Upper lobe of right lung (tissue), 1 donor: ENCODE data around the gene PRKAB2. TPM values are rescaled to one million over a fixed set of nuclear protein-coding genes. Genes with fewer than 3 reads are reported as not detected.

ENCODE experiments used
- ATAC-seq: fragments of 200-7000 bp; cut with Tn5 transposase; one replicate; pipeline ENCODE4 v1.9.1; 2020; ENCODE audit warnings: mild to moderate bottlenecking, moderate library complexity
- DNase-seq: peaks from one replicate; pipeline ENCODE4 v3.0.0-alpha.2; 2020
- H3K27ac ChIP-seq: fragments of 200-600 bp; one replicate; pipeline ENCODE4 v1.8.0; 2022
- H3K27me3 ChIP-seq: fragments of 200-600 bp; one replicate; pipeline ENCODE4 v1.8.0; 2022; ENCODE audit warnings: mild to moderate bottlenecking
- H3K36me3 ChIP-seq: fragments of 200-600 bp; one replicate; pipeline ENCODE4 v1.8.0; 2022
- H3K4me1 ChIP-seq: fragments of 200-600 bp; one replicate; pipeline ENCODE4 v1.8.0; 2022
- H3K4me3 ChIP-seq: fragments of 200-600 bp; one replicate; pipeline ENCODE4 v1.8.0; 2022; ENCODE audit warnings: mild to moderate bottlenecking
- H3K9me3 ChIP-seq: fragments of 200-600 bp; one replicate; pipeline ENCODE4 v1.8.0; 2022
- CTCF ChIP-seq: fragments of 200-600 bp; IDR thresholded peaks from one replicate; pipeline ENCODE4 v1.8.0; 2022; ENCODE audit warnings: antibody characterized with exemption
- intact Hi-C: fragments of 100-400 bp; cut with DNase I; formaldehyde crosslinking; loops from one replicate; pipeline ENCODE4 v1.11.0; 2022
- total RNA-seq: library from RNA; stranded (reverse); fragmentation: NEBNext Ultra II Directional; extraction: Animal tissue kit (Norgen Biotek cat#: 25700); gene quantifications from one replicate; pipeline ENCODE4 v1.2.1, GENCODE V29; 2021
- donor health status: DM: no; HTN: yes; CAD: no; lungs with severe emphysema.

PRKAB2 gene
- total RNA-seq, 1 donor from 2014 or later: 12.3 TPM

GRCh38 chr1:147171399-147172167 is 687 bp downstream of the PRKAB2 start:
- Histone ChIP-seq H3K4me1 (peaks cover 25% of the 10 kb centered on the region), H3K36me3 (peaks cover 1% of the 10 kb centered on the region), H3K27me3 (no peaks in the 10 kb centered on the region), H3K27ac (peak overlapping the region; percentile 91), H3K4me3 (peak overlapping the region; percentile 88), H3K9me3 (no peaks in the 10 kb centered on the region)
- no peak for DNase-seq
- intact Hi-C loops: loop anchor here (10.0 kb wide), 1 partner anchor 73 kb away; the partner anchor contains the start of gene CHD1L
- ATAC-seq: no peak
- no peak for TF ChIP-seq CTCF

GRCh38 chr1:147169840-147170674 is 2.2 kb downstream of the PRKAB2 start:
- H3K36me3 ChIP-seq: peaks cover 8% of the 10 kb centered on the region
- ATAC-seq (no peak), DNase-seq (no peak)
- no peak overlapping the region for H3K27ac ChIP-seq
- TF ChIP-seq CTCF: no peak
- H3K27me3 ChIP-seq: no peaks in the 10 kb centered on the region
- H3K4me3 ChIP-seq: no peak overlapping the region
- peaks cover 25% of the 10 kb centered on the region for H3K4me1 ChIP-seq
- H3K9me3 ChIP-seq: no peaks in the 10 kb centered on the region
- intact Hi-C loops: loop anchor here (10.0 kb wide), 1 partner anchor 75 kb away; the partner anchor contains the start of gene CHD1L

- peaks cover 11% of the 10 kb centered on the region for H3K36me3 ChIP-seq
- DNase-seq (no peak), ATAC-seq (no peak)
- H3K27me3 ChIP-seq: no peaks in the 10 kb centered on the region
- no peaks in the 10 kb centered on the region for H3K9me3 ChIP-seq
- intact Hi-C loops: no loop called here
- H3K27ac ChIP-seq: no peak overlapping the region
- H3K4me3 ChIP-seq: no peak overlapping the region
- H3K4me1 ChIP-seq: peaks cover 18% of the 10 kb centered on the region
- TF ChIP-seq CTCF: no peak
Measured at GRCh38 chr1:147169171-147169570, 3.1 kb downstream of the PRKAB2 start.

- ATAC-seq: no peak
- Histone ChIP-seq H3K4me3 (no peak overlapping the region), H3K27me3 (no peaks in the 10 kb centered on the region), H3K4me1 (peaks cover 13% of the 10 kb centered on the region), H3K9me3 (no peaks in the 10 kb centered on the region), H3K36me3 (peaks cover 11% of the 10 kb centered on the region), H3K27ac (no peak overlapping the region)
- no peak for DNase-seq
- intact Hi-C loops: no loop called here
- TF ChIP-seq CTCF: no peak
Measured at GRCh38 chr1:147168626-147169058, 3.6 kb downstream of the PRKAB2 start.

- no peak overlapping the region for H3K4me3 ChIP-seq
- no peak overlapping the region for H3K27ac ChIP-seq
- DNase-seq (no peak), ATAC-seq (no peak)
- H3K27me3 ChIP-seq: no peaks in the 10 kb centered on the region
- no peak for TF ChIP-seq CTCF
- H3K36me3 ChIP-seq: peaks cover 11% of the 10 kb centered on the region
- H3K4me1 ChIP-seq: peaks cover 10% of the 10 kb centered on the region
- intact Hi-C loops: no loop called here
- no peaks in the 10 kb centered on the region for H3K9me3 ChIP-seq
Measured at GRCh38 chr1:147167365-147167764, 4.9 kb downstream of the PRKAB2 start.
